Stimulated activated naive CD8-positive, alpha-beta T cell treated with anti-CD3 and anti-CD28 coated beads, Interleukin-15, Interleukin-2, amounts not matched to agents 100 ng/mL and 50 ng/mL, for 24 hours (primary cell): ENCODE results near the gene TEKT5.

Source experiments
- H3K27ac Mint-ChIP-seq: one replicate; pipeline ENCODE4 v1.8.0; 2021; ENCODE audit warnings: mild to moderate bottlenecking, mixed read lengths
- H3K27me3 Mint-ChIP-seq: one replicate; pipeline ENCODE4 v1.8.0; 2021; ENCODE audit warnings: mixed read lengths
- H3K36me3 Mint-ChIP-seq: one replicate; pipeline ENCODE4 v1.8.0; 2021; ENCODE audit warnings: low read depth, mixed read lengths
- H3K4me1 Mint-ChIP-seq: one replicate; pipeline ENCODE4 v1.8.0; 2021; ENCODE audit warnings: low read depth, mixed read lengths
- H3K4me3 Mint-ChIP-seq: one replicate; pipeline ENCODE4 v1.8.0; 2021; ENCODE audit warnings: mild to moderate bottlenecking, mixed read lengths
- H3K9me3 Mint-ChIP-seq: one replicate; pipeline ENCODE4 v1.8.0; 2021; ENCODE audit warnings: mixed read lengths

The TEKT5 gene

GRCh38 chr16:10675861-10676260, 18.9 kb downstream of the TEKT5 start:
- H3K27me3 Mint-ChIP-seq: no peaks in the 10 kb centered on the region
- no peaks in the 10 kb centered on the region for H3K9me3 Mint-ChIP-seq
- H3K4me1 Mint-ChIP-seq: no peaks in the 10 kb centered on the region
- H3K36me3 Mint-ChIP-seq: no peaks in the 10 kb centered on the region
- H3K27ac Mint-ChIP-seq: no peak overlapping the region
- H3K4me3 Mint-ChIP-seq: no peak overlapping the region

- no peak overlapping the region for H3K4me3 Mint-ChIP-seq
- no peaks in the 10 kb centered on the region for H3K27me3 Mint-ChIP-seq
- no peaks in the 10 kb centered on the region for H3K36me3 Mint-ChIP-seq
- H3K4me1 Mint-ChIP-seq: no peaks in the 10 kb centered on the region
- H3K27ac Mint-ChIP-seq: no peak overlapping the region
- H3K9me3 Mint-ChIP-seq: no peaks in the 10 kb centered on the region
These were observed 19.5 kb downstream of the TEKT5 start for GRCh38 chr16:10675216-10675615.

- H3K27ac Mint-ChIP-seq: no peak overlapping the region
- H3K27me3 Mint-ChIP-seq: no peaks in the 10 kb centered on the region
- H3K36me3 Mint-ChIP-seq: no peaks in the 10 kb centered on the region
- H3K4me3 Mint-ChIP-seq: no peak overlapping the region
- no peaks in the 10 kb centered on the region for H3K9me3 Mint-ChIP-seq
- H3K4me1 Mint-ChIP-seq: no peaks in the 10 kb centered on the region
These were observed 23.0 kb downstream of the TEKT5 start for GRCh38 chr16:10671729-10672128.

GRCh38 chr16:10669791-10670190, 24.9 kb downstream of the TEKT5 start:
- no peaks in the 10 kb centered on the region for H3K36me3 Mint-ChIP-seq
- no peaks in the 10 kb centered on the region for H3K4me1 Mint-ChIP-seq
- H3K27ac Mint-ChIP-seq: no peak overlapping the region
- no peak overlapping the region for H3K4me3 Mint-ChIP-seq
- no peaks in the 10 kb centered on the region for H3K27me3 Mint-ChIP-seq
- no peaks in the 10 kb centered on the region for H3K9me3 Mint-ChIP-seq

GRCh38 chr16:10668322-10669045, 26.2 kb downstream of the TEKT5 start:
- Mint-ChIP-seq H3K4me1 (no peaks in the 10 kb centered on the region), H3K9me3 (no peaks in the 10 kb centered on the region), H3K27me3 (no peaks in the 10 kb centered on the region), H3K4me3 (no peak overlapping the region), H3K36me3 (no peaks in the 10 kb centered on the region), H3K27ac (no peak overlapping the region)

- H3K4me3 Mint-ChIP-seq: no peak overlapping the region
- no peak overlapping the region for H3K27ac Mint-ChIP-seq
- no peaks in the 10 kb centered on the region for H3K36me3 Mint-ChIP-seq
- H3K27me3 Mint-ChIP-seq: no peaks in the 10 kb centered on the region
- H3K4me1 Mint-ChIP-seq: no peaks in the 10 kb centered on the region
- no peaks in the 10 kb centered on the region for H3K9me3 Mint-ChIP-seq
These were observed 27.5 kb downstream of the TEKT5 start for GRCh38 chr16:10667239-10667638.

- Mint-ChIP-seq H3K27ac (no peak overlapping the region), H3K36me3 (no peaks in the 10 kb centered on the region), H3K27me3 (peaks cover 2% of the 10 kb centered on the region), H3K4me3 (no peak overlapping the region), H3K4me1 (no peaks in the 10 kb centered on the region), H3K9me3 (no peaks in the 10 kb centered on the region)
These were observed 28.4 kb downstream of the TEKT5 start for GRCh38 chr16:10666291-10666690.

- H3K9me3 Mint-ChIP-seq: no peaks in the 10 kb centered on the region
- H3K4me1 Mint-ChIP-seq: no peaks in the 10 kb centered on the region
- H3K27ac Mint-ChIP-seq: no peak overlapping the region
- peaks cover 2% of the 10 kb centered on the region for H3K27me3 Mint-ChIP-seq
- no peak overlapping the region for H3K4me3 Mint-ChIP-seq
- H3K36me3 Mint-ChIP-seq: no peaks in the 10 kb centered on the region
These were observed 29.6 kb downstream of the TEKT5 start for GRCh38 chr16:10665166-10665565.

- H3K27me3 Mint-ChIP-seq: peaks cover 2% of the 10 kb centered on the region
- H3K36me3 Mint-ChIP-seq: no peaks in the 10 kb centered on the region
- no peak overlapping the region for H3K27ac Mint-ChIP-seq
- H3K4me3 Mint-ChIP-seq: no peak overlapping the region
- no peaks in the 10 kb centered on the region for H3K4me1 Mint-ChIP-seq
- H3K9me3 Mint-ChIP-seq: no peaks in the 10 kb centered on the region
These were observed 30.0 kb downstream of the TEKT5 start for GRCh38 chr16:10664720-10665126.

- Mint-ChIP-seq H3K9me3 (no peaks in the 10 kb centered on the region), H3K27ac (no peak overlapping the region), H3K36me3 (no peaks in the 10 kb centered on the region), H3K4me3 (no peak overlapping the region), H3K4me1 (no peaks in the 10 kb centered on the region), H3K27me3 (peaks cover 2% of the 10 kb centered on the region)
These were observed 31.0 kb downstream of the TEKT5 start for GRCh38 chr16:10663744-10664143.

GRCh38 chr16:10663146-10663545, 31.6 kb downstream of the TEKT5 start:
- H3K4me3 Mint-ChIP-seq: no peak overlapping the region
- peaks cover 2% of the 10 kb centered on the region for H3K27me3 Mint-ChIP-seq
- no peaks in the 10 kb centered on the region for H3K4me1 Mint-ChIP-seq
- no peaks in the 10 kb centered on the region for H3K36me3 Mint-ChIP-seq
- H3K27ac Mint-ChIP-seq: no peak overlapping the region
- no peaks in the 10 kb centered on the region for H3K9me3 Mint-ChIP-seq

- no peak overlapping the region for H3K4me3 Mint-ChIP-seq
- H3K27me3 Mint-ChIP-seq: peaks cover 6% of the 10 kb centered on the region
- H3K27ac Mint-ChIP-seq: no peak overlapping the region
- no peaks in the 10 kb centered on the region for H3K4me1 Mint-ChIP-seq
- no peaks in the 10 kb centered on the region for H3K9me3 Mint-ChIP-seq
- H3K36me3 Mint-ChIP-seq: no peaks in the 10 kb centered on the region
These were observed 32.5 kb downstream of the TEKT5 start for GRCh38 chr16:10662212-10662611.

GRCh38 chr16:10661737-10662136, 33.0 kb downstream of the TEKT5 start:
- Mint-ChIP-seq H3K27ac (no peak overlapping the region), H3K4me3 (no peak overlapping the region), H3K4me1 (no peaks in the 10 kb centered on the region), H3K36me3 (no peaks in the 10 kb centered on the region), H3K27me3 (peaks cover 6% of the 10 kb centered on the region), H3K9me3 (no peaks in the 10 kb centered on the region)

GRCh38 chr16:10660950-10661635, 33.6 kb downstream of the TEKT5 start:
- no peaks in the 10 kb centered on the region for H3K36me3 Mint-ChIP-seq
- no peak overlapping the region for H3K27ac Mint-ChIP-seq
- H3K4me1 Mint-ChIP-seq: no peaks in the 10 kb centered on the region
- H3K4me3 Mint-ChIP-seq: no peak overlapping the region
- no peaks in the 10 kb centered on the region for H3K9me3 Mint-ChIP-seq
- H3K27me3 Mint-ChIP-seq: peaks cover 6% of the 10 kb centered on the region

GRCh38 chr16:10658943-10659342, 35.8 kb downstream of the TEKT5 start:
- no peaks in the 10 kb centered on the region for H3K36me3 Mint-ChIP-seq
- no peaks in the 10 kb centered on the region for H3K9me3 Mint-ChIP-seq
- H3K27me3 Mint-ChIP-seq: peaks cover 6% of the 10 kb centered on the region
- H3K27ac Mint-ChIP-seq: no peak overlapping the region
- H3K4me1 Mint-ChIP-seq: no peaks in the 10 kb centered on the region
- no peak overlapping the region for H3K4me3 Mint-ChIP-seq

- Mint-ChIP-seq H3K27me3 (peaks cover 6% of the 10 kb centered on the region), H3K27ac (no peak overlapping the region), H3K9me3 (no peaks in the 10 kb centered on the region), H3K4me3 (no peak overlapping the region), H3K4me1 (no peaks in the 10 kb centered on the region), H3K36me3 (no peaks in the 10 kb centered on the region)
These were observed 36.8 kb downstream of the TEKT5 start for GRCh38 chr16:10657925-10658324.
